HG03521 (cell line): ENCODE measurements around the gene KLC3.
"Not testable (repeated sequence)": the region's sequence is repeated elsewhere in the genome, so short reads cannot be mapped to it uniquely, and the experiment has no call there.

Experiments
- ATAC-seq: cut with Tn5 transposase; IDR thresholded peaks from one replicate; pipeline ENCODE4 v1.9.1; 2021; ENCODE audit warnings: mild to moderate bottlenecking, moderate library complexity; ENCODE audit not compliant: unreplicated experiment

The KLC3 gene

GRCh38 chr19:45340232-45340898 lies at the start of gene KLC3:
Gene KLC3 (plus strand): TSS chr19:45340750. CDS start chr19:45345542, 4,792 bp downstream.
- ATAC-seq, result no peak

DNA sequence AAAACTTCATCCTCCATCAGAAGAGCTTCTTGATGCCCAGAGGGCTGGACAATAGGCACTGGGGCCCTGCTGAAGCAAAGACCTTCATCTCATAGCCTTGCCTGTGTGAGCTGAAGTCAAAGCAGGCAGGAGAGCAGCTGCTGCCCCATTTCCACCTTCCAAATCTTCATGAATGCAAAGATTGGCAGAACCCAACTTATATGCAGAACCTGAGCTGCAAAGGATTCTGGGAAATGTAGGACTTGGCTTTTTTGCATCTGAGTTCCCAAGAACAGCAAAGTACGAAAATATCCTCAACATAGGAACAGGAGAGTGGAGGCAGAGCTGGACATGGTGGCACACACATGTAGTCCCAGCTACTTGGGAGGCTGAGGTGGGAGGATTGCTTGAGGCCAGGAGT lies 48.7 kb upstream of the KLC3 start:
- no peak for ATAC-seq

DNA sequence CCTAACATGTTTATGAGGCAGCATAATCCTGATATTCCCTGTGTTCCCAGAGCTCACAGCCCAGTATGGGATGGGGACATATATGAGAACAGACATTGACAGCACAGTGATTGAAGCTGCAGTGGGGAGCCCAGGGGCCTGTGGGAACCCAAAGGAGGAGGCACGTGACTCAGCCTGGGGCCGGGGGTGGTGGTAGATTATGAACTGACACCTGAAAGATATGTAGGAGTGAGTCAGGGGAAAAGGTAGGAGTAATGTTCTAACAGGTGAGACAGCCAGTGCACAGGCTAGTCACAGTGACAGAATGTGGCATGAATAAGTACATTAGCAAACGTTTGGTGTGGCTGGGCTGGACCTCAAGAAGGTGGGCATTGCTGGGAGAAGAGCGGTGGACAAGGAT lies 46.9 kb upstream of the KLC3 start:
- ATAC-seq, result no peak

GRCh38 chr19:45294291-45295029 lies 46.1 kb upstream of the KLC3 start:
- ATAC-seq, result no peak

DNA sequence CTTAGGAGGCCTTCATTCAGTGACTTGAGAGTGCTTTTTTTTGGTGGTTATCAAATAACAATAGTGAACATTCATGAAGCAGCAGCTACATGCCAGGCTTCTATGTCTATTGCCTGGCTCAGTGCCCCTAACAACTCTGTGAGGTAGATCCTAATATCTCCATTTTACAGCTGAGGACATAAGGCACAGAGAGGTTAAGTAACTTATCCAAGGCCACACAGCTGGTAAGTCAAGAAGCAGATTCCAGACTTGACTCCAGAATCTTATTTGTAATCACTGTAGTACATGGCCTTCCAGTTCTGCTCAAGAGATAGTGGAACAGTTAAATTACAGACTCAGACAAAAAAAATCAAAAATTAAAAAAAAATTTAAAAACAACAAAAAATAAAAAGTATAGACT lies 44.7 kb upstream of the KLC3 start:
- ATAC-seq, result no peak

GRCh38 chr19:45296355-45296754 lies 44.2 kb upstream of the KLC3 start:
- no peak for ATAC-seq

DNA sequence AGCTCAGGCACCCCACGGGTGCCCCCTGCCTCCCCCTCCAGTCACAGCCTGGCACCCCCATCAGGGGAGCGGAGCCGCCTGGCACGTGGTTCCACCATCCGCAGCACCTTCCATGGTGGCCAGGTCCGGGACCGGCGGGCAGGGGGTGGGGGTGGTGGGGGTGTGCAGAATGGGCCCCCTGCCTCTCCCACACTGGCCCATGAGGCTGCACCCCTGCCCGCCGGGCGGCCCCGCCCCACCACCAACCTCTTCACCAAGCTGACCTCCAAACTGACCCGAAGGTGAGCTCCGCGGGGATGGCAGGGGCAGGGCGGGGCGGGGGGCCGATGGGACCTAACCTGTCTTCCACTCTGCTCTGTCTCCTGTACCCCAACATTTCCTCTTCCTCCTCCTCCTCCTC lies 42.9 kb upstream of the KLC3 start:
- ATAC-seq, result no peak

GRCh38 chr19:45298264-45298663 lies 42.3 kb upstream of the KLC3 start:
- ATAC-seq, result no peak

DNA sequence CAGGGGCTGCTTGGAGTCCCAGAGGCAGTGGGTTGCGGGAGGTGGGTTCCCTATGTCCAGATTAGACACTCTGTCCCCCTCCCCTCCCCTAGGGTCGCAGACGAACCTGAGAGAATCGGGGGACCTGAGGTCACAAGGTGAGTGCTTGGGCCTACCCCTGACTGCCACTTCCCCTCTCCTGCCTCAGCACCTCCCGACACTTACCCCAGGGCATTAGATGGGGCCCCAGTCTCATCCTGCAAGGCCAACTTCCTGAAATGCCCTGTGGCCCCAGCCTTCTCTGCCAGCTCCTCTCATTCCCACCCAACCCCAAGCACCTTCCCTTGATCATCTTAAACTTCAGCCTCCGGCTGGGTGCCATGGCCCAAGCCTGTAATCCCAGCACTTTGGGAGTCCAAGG lies 40.8 kb upstream of the KLC3 start:
- no peak for ATAC-seq

GRCh38 chr19:45302416-45302815 lies 38.1 kb upstream of the KLC3 start:
- no peak for ATAC-seq

GRCh38 chr19:45303269-45304060 lies 37.1 kb upstream of the KLC3 start:
- no peak for ATAC-seq

DNA sequence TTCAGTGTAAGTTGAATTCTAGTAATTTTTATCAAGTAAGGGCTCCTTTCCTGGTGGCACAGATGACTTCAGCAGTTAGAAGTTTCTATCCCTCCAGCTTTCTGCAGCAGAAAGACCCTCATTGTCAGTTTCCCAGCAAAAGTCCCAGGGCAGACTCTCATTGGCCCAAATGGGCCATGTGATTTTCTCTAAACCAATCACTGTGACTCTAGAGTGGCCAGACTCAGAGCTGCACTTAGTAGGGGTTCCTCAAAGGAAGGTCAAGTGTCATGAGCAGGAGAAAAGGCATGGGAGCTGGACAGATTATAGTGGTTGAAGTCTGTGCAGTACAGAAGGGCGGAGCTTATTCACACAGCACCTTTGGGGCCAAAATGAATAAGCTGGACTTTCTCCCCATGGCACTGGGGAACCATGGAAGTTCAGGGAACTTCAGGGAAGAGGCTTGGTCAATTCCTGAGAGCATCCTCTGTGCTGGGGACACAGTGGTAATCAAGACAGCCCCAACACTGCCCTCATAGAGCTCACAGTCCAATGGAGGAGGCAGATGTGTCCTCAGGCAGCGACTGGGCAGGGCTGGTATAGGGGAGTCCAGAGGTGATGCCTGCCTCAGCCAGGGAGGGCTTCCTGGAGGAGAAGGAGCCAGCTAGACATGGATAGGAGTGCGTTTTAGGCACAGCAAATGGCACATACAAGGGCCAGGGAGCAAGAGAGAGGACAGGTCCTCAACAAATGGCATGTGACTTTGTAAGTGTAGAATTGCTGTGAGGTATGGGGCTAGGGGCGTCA lies 36.2 kb upstream of the KLC3 start:
- no peak for ATAC-seq

GRCh38 chr19:45305007-45305406 lies 35.5 kb upstream of the KLC3 start:
- ATAC-seq, result no peak

- no peak for ATAC-seq
Observed at GRCh38 chr19:45305421-45305820, 35.1 kb upstream of the KLC3 start.

GRCh38 chr19:45306040-45306439 lies 34.5 kb upstream of the KLC3 start:
- no peak for ATAC-seq

DNA sequence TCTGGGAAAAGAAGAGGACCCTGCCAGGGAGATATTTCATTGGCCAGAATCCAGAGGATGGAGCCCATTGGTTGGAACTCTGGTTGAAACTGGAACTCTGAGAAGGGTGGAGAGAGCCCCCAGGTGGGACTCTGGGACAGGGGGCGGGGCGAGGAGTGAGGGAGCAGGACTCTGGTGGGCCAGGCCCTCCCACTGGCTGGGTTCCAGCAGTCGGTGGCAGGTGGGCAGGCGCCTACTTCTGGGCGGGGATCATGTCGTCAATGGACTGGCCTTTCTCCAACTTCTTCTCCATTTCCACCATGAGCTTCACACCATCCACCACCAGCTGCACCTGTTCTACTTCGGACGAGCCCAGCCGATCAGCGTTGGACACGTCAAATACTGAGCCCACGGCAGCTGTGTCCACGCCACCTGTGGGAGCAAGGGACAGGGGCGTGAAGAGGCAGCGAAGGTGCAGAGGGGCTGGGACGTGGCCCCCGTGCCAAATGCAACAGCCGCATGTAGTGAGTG lies 34.0 kb upstream of the KLC3 start:
- ATAC-seq, result no peak

DNA sequence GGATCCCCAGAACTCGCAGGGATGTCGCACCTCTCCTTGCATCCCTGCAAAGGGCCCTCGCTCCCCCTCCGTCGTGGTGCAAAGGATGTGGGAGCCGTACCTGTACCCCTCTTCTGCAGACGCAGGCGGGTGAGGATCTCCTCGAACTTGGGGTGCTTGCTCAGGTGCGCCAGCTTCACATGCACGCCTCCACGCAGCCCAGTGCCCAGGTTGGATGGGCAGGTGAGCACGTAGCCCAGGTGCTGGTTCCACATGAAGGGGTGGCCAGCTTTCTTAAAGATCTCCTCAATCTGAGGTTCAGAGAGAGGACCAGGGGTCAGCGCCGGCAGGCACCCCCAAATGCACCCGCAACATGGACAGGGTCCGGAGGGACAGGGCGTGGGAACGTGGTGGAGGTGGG lies 33.2 kb upstream of the KLC3 start:
- ATAC-seq, result no peak

- not testable (repeated sequence) for ATAC-seq
Observed at GRCh38 chr19:45309322-45309721, 31.2 kb upstream of the KLC3 start.

GRCh38 chr19:45311621-45312020 lies 28.9 kb upstream of the KLC3 start:
- no peak for ATAC-seq

GRCh38 chr19:45312285-45312684 lies 28.3 kb upstream of the KLC3 start:
- ATAC-seq, result not testable (repeated sequence)

GRCh38 chr19:45314708-45315245 lies 25.8 kb upstream of the KLC3 start:
- no peak for ATAC-seq
